HG03103 (cell line): ENCODE measurements around the gene SSC5D.

Source experiments
- ATAC-seq: cut with Tn5 transposase; IDR thresholded peaks from one replicate; pipeline ENCODE4 v1.9.1; 2021; ENCODE audit warnings: low read depth; ENCODE audit not compliant: unreplicated experiment

The SSC5D gene

GRCh38 chr19:55454787-55455243, 33.4 kb upstream of the SSC5D start:
- ATAC-seq = no peak

- ATAC-seq = no peak
Observed at GRCh38 chr19:55455576-55456235, 32.5 kb upstream of the SSC5D start.

- ATAC-seq = no peak
Observed at GRCh38 chr19:55456347-55456746, 31.9 kb upstream of the SSC5D start.

- no peak for ATAC-seq
Observed at GRCh38 chr19:55457683-55458457, 30.4 kb upstream of the SSC5D start.

GRCh38 chr19:55459551-55459949, 28.7 kb upstream of the SSC5D start:
- no peak for ATAC-seq

GRCh38 chr19:55459950-55460657, 28.1 kb upstream of the SSC5D start:
- ATAC-seq = no peak

- no peak for ATAC-seq
Observed at GRCh38 chr19:55460670-55461258, 27.5 kb upstream of the SSC5D start.

GRCh38 chr19:55461259-55461973, 26.8 kb upstream of the SSC5D start, which contains the start of gene ISOC2:
TSS of gene ISOC2 (minus strand) at chr19:55461642. CDS start at chr19:55456486, 5,156 bp downstream.
- ATAC-seq = peak; percentile 94

- no peak for ATAC-seq
Observed at GRCh38 chr19:55461974-55462626, 26.1 kb upstream of the SSC5D start.

- no peak for ATAC-seq
Observed at GRCh38 chr19:55462722-55463121, 25.5 kb upstream of the SSC5D start.

- no peak for ATAC-seq
Observed at GRCh38 chr19:55463583-55464031, 24.6 kb upstream of the SSC5D start.

GRCh38 chr19:55464039-55464661, 24.1 kb upstream of the SSC5D start:
- no peak for ATAC-seq

GRCh38 chr19:55464662-55465054, 23.6 kb upstream of the SSC5D start, which contains the start of gene C19orf85:
TSS of gene C19orf85 (minus strand) at chr19:55464751. CDS start at chr19:55464554, 197 bp downstream.
- no peak for ATAC-seq

- no peak for ATAC-seq
Observed at GRCh38 chr19:55465460-55466240, 22.6 kb upstream of the SSC5D start.

- no peak for ATAC-seq
Observed at GRCh38 chr19:55466241-55466614, 22.0 kb upstream of the SSC5D start.

GRCh38 chr19:55467236-55468053, 20.8 kb upstream of the SSC5D start:
- no peak for ATAC-seq

- no peak for ATAC-seq
Observed at GRCh38 chr19:55468054-55468393, 20.2 kb upstream of the SSC5D start.

GRCh38 chr19:55471266-55471665, 17.0 kb upstream of the SSC5D start:
- no peak for ATAC-seq
